Heart left ventricle (tissue), 13 donors: ENCODE measurements around the gene VEGFA.

Experiments used
- POLR2A ChIP-seq, 2 donors: fragments of 450-650 bp; IDR thresholded peaks; one replicate each; pipeline ENCODE4 v1.6.1; 2017; ENCODE audit warnings: antibody characterized with exemption in 2 of 2, mild to moderate bottlenecking in 2 of 2, moderate library complexity in 2 of 2
- TF ChIP-seq, protein P1 (sequence below), 12 donors: fragments of 200-600 bp; sonication (generic) in 4 of 12; IDR thresholded peaks; one replicate each; pipeline versions ENCODE4 v1.5.0 to v1.8.0; 2018 to 2022; ENCODE audit warnings: antibody characterized with exemption in 12 of 12, mild to moderate bottlenecking in 5 of 12
- donor health status: ischemic (EF 13 %, LVEDD 7.1; RV severe dilation, severe dysfunction).
- donor health status: DM: no; HTN: yes; CAD: no.
- donor health status: DM: no; HTN: no; CAD: no.
- donor health status: ischemic (EF 25% LVEDD 6.9; RV normal size, moderate dysfunction).
- donor health status: ischemic (EF 25% LVEDD 5.7; RV mildly dilated, moderate dysfunction).
- donor health status: ischemic (EF 35%, LVEDD 5.7; RV mildly dilated, moderate dysfunction).
- donor health status: nonischemic (EF 11% LVEDD 7.7; RV severe dilation, severe dysfunction).
- donor health status: DM: yes; HTN: yes; CAD: no.
- donor health status: PGD.
- donor health status: ischemic (EF 29% LVEDD 5.4; RV normal size, mild dysfunction).
- donor health status: nonischemic (EF 23%, LVEDD 6.1; RV moderate dilation, normal function).

DNA sequence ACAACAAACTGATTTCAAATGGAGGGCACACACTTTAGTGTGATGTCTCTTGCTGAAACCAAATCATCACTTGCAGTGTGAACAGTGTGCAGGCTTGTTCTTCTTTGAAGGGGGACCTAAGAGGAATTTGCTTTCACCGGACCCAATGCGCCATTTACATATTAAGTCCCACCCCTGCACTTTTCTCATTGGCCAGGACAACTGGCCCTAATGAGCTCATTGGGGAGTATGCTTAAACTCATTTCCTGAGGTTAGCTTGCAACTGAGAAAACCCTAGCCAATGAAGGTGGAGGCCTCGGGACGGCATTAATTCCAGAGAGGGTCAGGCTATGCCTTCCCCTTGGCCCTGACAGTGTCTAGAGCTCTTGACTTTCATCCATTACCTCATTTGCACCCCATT is 58.7 kb downstream of the VEGFA start:
- TF ChIP-seq, protein P1, sequence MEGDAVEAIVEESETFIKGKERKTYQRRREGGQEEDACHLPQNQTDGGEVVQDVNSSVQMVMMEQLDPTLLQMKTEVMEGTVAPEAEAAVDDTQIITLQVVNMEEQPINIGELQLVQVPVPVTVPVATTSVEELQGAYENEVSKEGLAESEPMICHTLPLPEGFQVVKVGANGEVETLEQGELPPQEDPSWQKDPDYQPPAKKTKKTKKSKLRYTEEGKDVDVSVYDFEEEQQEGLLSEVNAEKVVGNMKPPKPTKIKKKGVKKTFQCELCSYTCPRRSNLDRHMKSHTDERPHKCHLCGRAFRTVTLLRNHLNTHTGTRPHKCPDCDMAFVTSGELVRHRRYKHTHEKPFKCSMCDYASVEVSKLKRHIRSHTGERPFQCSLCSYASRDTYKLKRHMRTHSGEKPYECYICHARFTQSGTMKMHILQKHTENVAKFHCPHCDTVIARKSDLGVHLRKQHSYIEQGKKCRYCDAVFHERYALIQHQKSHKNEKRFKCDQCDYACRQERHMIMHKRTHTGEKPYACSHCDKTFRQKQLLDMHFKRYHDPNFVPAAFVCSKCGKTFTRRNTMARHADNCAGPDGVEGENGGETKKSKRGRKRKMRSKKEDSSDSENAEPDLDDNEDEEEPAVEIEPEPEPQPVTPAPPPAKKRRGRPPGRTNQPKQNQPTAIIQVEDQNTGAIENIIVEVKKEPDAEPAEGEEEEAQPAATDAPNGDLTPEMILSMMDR (IDR thresholded peaks at IDR 0.05), result no peak
- no peak for TF ChIP-seq POLR2A (IDR thresholded peaks at IDR 0.05)
